ENCODE measurements around the gene KLHL29. TPM values are rescaled to one million over a fixed set of nuclear protein-coding genes. Genes with fewer than 3 reads are reported as not detected.

The KLHL29 gene
- total RNA-seq, 1 experiment from 2014 or later, result 2.4 TPM

DNA sequence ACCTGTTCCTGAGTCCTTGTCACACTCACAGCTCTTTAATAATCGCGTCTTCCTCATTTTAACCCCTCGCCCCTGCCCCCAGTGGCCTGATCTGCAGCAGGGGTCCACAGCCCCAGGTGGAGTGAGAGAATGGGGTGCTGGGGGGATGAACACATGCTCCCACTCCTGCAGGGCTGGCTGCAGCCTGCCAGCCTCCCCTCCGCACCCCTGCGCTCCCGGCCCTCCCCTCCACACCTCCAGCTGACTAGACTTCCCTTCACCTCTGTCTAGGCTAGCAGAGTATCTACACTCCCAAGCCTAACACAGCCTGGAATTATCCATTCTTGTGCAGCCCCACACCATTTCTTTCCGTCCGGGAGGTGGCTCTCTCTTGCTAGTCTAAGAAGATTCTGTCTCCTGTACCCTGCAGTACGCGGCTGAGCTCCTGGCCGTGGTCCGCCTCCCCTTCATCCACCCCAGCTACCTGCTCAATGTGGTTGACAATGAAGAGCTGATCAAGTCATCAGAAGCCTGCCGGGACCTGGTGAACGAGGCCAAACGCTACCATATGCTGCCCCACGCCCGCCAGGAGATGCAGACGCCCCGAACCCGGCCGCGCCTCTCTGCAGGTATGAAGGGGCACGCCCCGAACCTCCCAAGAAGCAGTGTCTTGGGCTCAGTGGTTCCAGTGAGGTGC, 310.4 kb downstream of the KLHL29 start:
- H2BK120ac ChIP-seq (ENCODE audit: low read depth, low read length, poor library complexity, severe bottlenecking), result no peak overlapping the region
- H4K5ac ChIP-seq (ENCODE audit: insufficient read length, low read depth, low read length), result no peak overlapping the region
- Mint-ChIP-seq H3K27me3 (ENCODE audit: low read depth) (no peaks in the 10 kb centered on the region), H3K27ac (peak overlapping the region in 1 of 3 experiments; percentile 49; a peak in 1 of 7 replicates), H3K36me3 (ENCODE audit: insufficient read depth in 1 of 3, low read depth in 3 of 3) (peaks cover 8 to 11% (median 8%) of the 10 kb centered on the region in 3 experiments), H3K9me3 (peaks cover 3 to 7% of the 10 kb centered on the region in 2 experiments; a peak in 3 of 5 replicates), H3K4me3 (no peak overlapping the region), H3K4me1 (peaks cover 5 to 8% of the 10 kb centered on the region in 2 experiments; a peak in 2 of 4 replicates)
- H3K27me3 ChIP-seq (ENCODE audit: insufficient read depth, low read length), result no peaks in the 10 kb centered on the region
- no peak overlapping the region for H3K56ac ChIP-seq (ENCODE audit: insufficient read length, low read depth, low read length)
- H3K4ac ChIP-seq (ENCODE audit: low read depth, low read length), result no peak overlapping the region
- no peak overlapping the region for H2BK20ac ChIP-seq (ENCODE audit: low read depth, low read length, poor library complexity, severe bottlenecking)
- no peaks in the 10 kb centered on the region for H3K79me2 ChIP-seq (ENCODE audit: insufficient read depth, low read length)
- H3K9ac ChIP-seq (ENCODE audit: extremely low read depth, insufficient read length, low read length), result no peak overlapping the region
- H3K27ac ChIP-seq (ENCODE audit: insufficient read length, low read depth, low read length), result no peak overlapping the region
- no peak overlapping the region for H2AFZ ChIP-seq (ENCODE audit: low read length)
- no peaks in the 10 kb centered on the region for H4K20me1 ChIP-seq (ENCODE audit: control insufficient read depth, insufficient read depth, insufficient read length)
- H4K91ac ChIP-seq (ENCODE audit: insufficient read length, low read depth, low read length), result no peak overlapping the region
- no peak overlapping the region for H2BK15ac ChIP-seq (ENCODE audit: low read depth, low read length)
- H2BK12ac ChIP-seq (ENCODE audit: insufficient read length, low read depth, low read length), result no peak overlapping the region
- H3K4me2 ChIP-seq (ENCODE audit: insufficient read depth, insufficient read length, low read length), result no peak overlapping the region
- H3T11ph ChIP-seq (ENCODE audit: low read length), result no peak overlapping the region
- no peaks in the 10 kb centered on the region for H3K23me2 ChIP-seq (ENCODE audit: insufficient read length, low read depth, low read length, poor library complexity, severe bottlenecking)
- no peaks in the 10 kb centered on the region for H3K4me1 ChIP-seq (ENCODE audit: insufficient read depth, low read length)
- WGBS (ENCODE audit: extremely low coverage, insufficient read length, low lambda C conversion rate), result no CpG with 5 or more reads among the region's 24 CpGs
- H3K79me1 ChIP-seq (ENCODE audit: insufficient read depth, low read depth, low read length, poor library complexity, severe bottlenecking), result no peaks in the 10 kb centered on the region
- no peak overlapping the region for H3K23ac ChIP-seq (ENCODE audit: insufficient read length, low read depth, low read length)
- no peak overlapping the region for H3K18ac ChIP-seq (ENCODE audit: insufficient read length, low read depth, low read length)
- TF ChIP-seq, protein P1, sequence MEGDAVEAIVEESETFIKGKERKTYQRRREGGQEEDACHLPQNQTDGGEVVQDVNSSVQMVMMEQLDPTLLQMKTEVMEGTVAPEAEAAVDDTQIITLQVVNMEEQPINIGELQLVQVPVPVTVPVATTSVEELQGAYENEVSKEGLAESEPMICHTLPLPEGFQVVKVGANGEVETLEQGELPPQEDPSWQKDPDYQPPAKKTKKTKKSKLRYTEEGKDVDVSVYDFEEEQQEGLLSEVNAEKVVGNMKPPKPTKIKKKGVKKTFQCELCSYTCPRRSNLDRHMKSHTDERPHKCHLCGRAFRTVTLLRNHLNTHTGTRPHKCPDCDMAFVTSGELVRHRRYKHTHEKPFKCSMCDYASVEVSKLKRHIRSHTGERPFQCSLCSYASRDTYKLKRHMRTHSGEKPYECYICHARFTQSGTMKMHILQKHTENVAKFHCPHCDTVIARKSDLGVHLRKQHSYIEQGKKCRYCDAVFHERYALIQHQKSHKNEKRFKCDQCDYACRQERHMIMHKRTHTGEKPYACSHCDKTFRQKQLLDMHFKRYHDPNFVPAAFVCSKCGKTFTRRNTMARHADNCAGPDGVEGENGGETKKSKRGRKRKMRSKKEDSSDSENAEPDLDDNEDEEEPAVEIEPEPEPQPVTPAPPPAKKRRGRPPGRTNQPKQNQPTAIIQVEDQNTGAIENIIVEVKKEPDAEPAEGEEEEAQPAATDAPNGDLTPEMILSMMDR (conservative IDR thresholded peaks at IDR 0.05), result no peak
- H3K14ac ChIP-seq (ENCODE audit: insufficient read depth, low read length), result no peak overlapping the region
- no peak overlapping the region for H2BK5ac ChIP-seq (ENCODE audit: insufficient read length, low read length)
- no peak overlapping the region for H2AK5ac ChIP-seq (ENCODE audit: insufficient read length, low read length)
- H4K8ac ChIP-seq (replicated peaks; ENCODE audit: insufficient read length, low read depth, low read length), result no peak overlapping the region
- H3K9me3 ChIP-seq (ENCODE audit: control insufficient read depth, low read depth, low read length), result no peaks in the 10 kb centered on the region
- no peak for DNase-seq
